Measurements from ENCODE around the gene LIF. TPM values are rescaled to one million over a fixed set of nuclear protein-coding genes. Genes with fewer than 3 reads are reported as not detected.
A peak's percentile ranks its signal among the peaks of the same experiment; 100 is the strongest.

The LIF gene
- 1.5 TPM for polyA plus RNA-seq (2013, experiment 1 of 2)
- 0.61 TPM for polyA plus RNA-seq (2013, experiment 2 of 2)

GRCh38 chr22:30245985-30246813 lies at the start of gene LIF:
Gene LIF, minus strand, starts transcription at chr22:30246759. Its CDS starts 64 bp downstream, at chr22:30246695.
- H3K4me3 ChIP-seq (ENCODE audit: extremely low read depth, insufficient read depth, low read length, poor library complexity, severe bottlenecking) = peak within 1 kb of the TSS; percentile 39
- no peaks in the 10 kb centered on the region for H3K9me3 ChIP-seq (ENCODE audit: control insufficient read depth, low read length)
- no peak within 1 kb of the TSS for H3K27ac ChIP-seq (ENCODE audit: low read depth, low read length, severe bottlenecking)
- H3K36me3 ChIP-seq (ENCODE audit: control insufficient read depth, insufficient read depth, low read length) = peaks cover 4% of the 10 kb centered on the region
- 1% methylated on average over 47 to 58 of the region's 64 CpGs for WGBS, 2 experiments (ENCODE audit: insufficient coverage in 2 of 2)
- H3K4me1 ChIP-seq (ENCODE audit: control insufficient read depth, insufficient read depth, low read length, poor library complexity, severe bottlenecking) = peaks cover 22% of the 10 kb centered on the region

DNA sequence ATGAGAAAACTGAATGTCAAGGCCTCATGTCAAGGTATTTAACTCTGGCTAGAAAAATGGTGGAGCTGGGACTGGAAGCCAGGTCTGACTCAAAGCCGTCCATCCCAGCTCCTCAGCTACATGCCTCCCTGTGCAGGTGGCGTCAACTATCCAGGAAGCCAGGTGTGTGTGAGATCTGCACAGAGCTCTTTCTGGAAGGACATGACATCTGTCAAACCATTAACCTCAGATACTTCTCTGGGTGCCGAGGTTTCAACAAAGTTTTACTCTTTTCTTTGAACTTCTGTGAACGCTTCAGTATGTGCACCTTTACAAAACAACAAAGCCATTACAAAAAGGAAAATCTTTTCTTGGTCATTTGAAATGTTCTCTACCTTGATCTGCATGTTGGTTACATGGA lies 49.8 kb upstream of the LIF start:
- H3K9me3 ChIP-seq (ENCODE audit: control insufficient read depth, low read length) = no peaks in the 10 kb centered on the region
- peaks cover 78% of the 10 kb centered on the region for H3K36me3 ChIP-seq (ENCODE audit: control insufficient read depth, insufficient read depth, low read length)
- 95 to 96% methylated on average over 4 of the region's 4 CpGs for WGBS, 2 experiments (ENCODE audit: insufficient coverage in 2 of 2)
- H3K4me3 ChIP-seq (ENCODE audit: extremely low read depth, insufficient read depth, low read length, poor library complexity, severe bottlenecking) = no peak overlapping the region
- no peak overlapping the region for H3K27ac ChIP-seq (ENCODE audit: low read depth, low read length, severe bottlenecking)
- peaks cover 3% of the 10 kb centered on the region for H3K4me1 ChIP-seq (ENCODE audit: control insufficient read depth, insufficient read depth, low read length, poor library complexity, severe bottlenecking)

- 89 to 97% methylated on average over 5 to 6 of the region's 7 CpGs for WGBS, 2 experiments (ENCODE audit: insufficient coverage in 2 of 2)
- Histone ChIP-seq H3K4me3 (ENCODE audit: extremely low read depth, insufficient read depth, low read length, poor library complexity, severe bottlenecking) (no peak overlapping the region), H3K27ac (ENCODE audit: low read depth, low read length, severe bottlenecking) (no peak overlapping the region), H3K4me1 (ENCODE audit: control insufficient read depth, insufficient read depth, low read length, poor library complexity, severe bottlenecking) (peaks cover 11% of the 10 kb centered on the region), H3K9me3 (ENCODE audit: control insufficient read depth, low read length) (no peaks in the 10 kb centered on the region), H3K36me3 (ENCODE audit: control insufficient read depth, insufficient read depth, low read length) (peaks cover 70% of the 10 kb centered on the region)
These were observed 49.0 kb upstream of the LIF start for GRCh38 chr22:30295576-30295975.

GRCh38 chr22:30294830-30295229 lies 48.3 kb upstream of the LIF start:
- H3K4me3 ChIP-seq (ENCODE audit: extremely low read depth, insufficient read depth, low read length, poor library complexity, severe bottlenecking) = no peak overlapping the region
- 94 to 96% methylated on average over 7 to 8 of the region's 11 CpGs for WGBS, 2 experiments (ENCODE audit: insufficient coverage in 2 of 2)
- H3K36me3 ChIP-seq (ENCODE audit: control insufficient read depth, insufficient read depth, low read length) = peaks cover 64% of the 10 kb centered on the region
- peaks cover 18% of the 10 kb centered on the region for H3K4me1 ChIP-seq (ENCODE audit: control insufficient read depth, insufficient read depth, low read length, poor library complexity, severe bottlenecking)
- no peaks in the 10 kb centered on the region for H3K9me3 ChIP-seq (ENCODE audit: control insufficient read depth, low read length)
- no peak overlapping the region for H3K27ac ChIP-seq (ENCODE audit: low read depth, low read length, severe bottlenecking)

DNA sequence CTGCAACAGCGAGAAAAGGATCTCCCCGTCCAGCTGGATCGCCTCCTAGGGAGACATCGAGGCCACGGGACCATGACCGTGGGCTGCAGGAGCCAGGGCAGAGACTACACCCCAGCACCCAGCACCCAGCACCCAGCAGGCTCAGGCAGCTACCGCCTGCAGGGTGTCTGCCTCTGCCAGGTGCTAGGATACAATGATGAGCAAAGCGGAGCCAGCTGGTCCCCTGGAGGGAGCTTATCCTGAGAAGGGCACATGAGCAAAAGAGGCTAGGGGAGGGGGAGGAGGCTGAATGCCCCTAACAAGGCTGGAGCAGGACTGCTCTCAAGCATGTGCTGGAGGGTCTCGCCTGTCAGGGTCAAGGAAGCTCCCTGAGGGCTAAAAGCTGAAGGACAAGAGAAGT lies 47.5 kb upstream of the LIF start:
- 89 to 90% methylated on average over 9 of the region's 9 CpGs for WGBS, 2 experiments (ENCODE audit: insufficient coverage in 2 of 2)
- Histone ChIP-seq H3K4me1 (ENCODE audit: control insufficient read depth, insufficient read depth, low read length, poor library complexity, severe bottlenecking) (peaks cover 19% of the 10 kb centered on the region), H3K4me3 (ENCODE audit: extremely low read depth, insufficient read depth, low read length, poor library complexity, severe bottlenecking) (no peak overlapping the region)

GRCh38 chr22:30293026-30293425 lies 46.5 kb upstream of the LIF start:
- no peak overlapping the region for H3K4me3 ChIP-seq (ENCODE audit: extremely low read depth, insufficient read depth, low read length, poor library complexity, severe bottlenecking)
- WGBS, 2 experiments (ENCODE audit: insufficient coverage in 2 of 2) = 94 to 96% methylated on average over 5 to 6 of the region's 7 CpGs
- peaks cover 51% of the 10 kb centered on the region for H3K36me3 ChIP-seq (ENCODE audit: control insufficient read depth, insufficient read depth, low read length)
- peaks cover 25% of the 10 kb centered on the region for H3K4me1 ChIP-seq (ENCODE audit: control insufficient read depth, insufficient read depth, low read length, poor library complexity, severe bottlenecking)
- H3K27ac ChIP-seq (ENCODE audit: low read depth, low read length, severe bottlenecking) = no peak overlapping the region
- no peaks in the 10 kb centered on the region for H3K9me3 ChIP-seq (ENCODE audit: control insufficient read depth, low read length)

More for the DNA sequence above, 47.5 kb upstream of the LIF start:
- Histone ChIP-seq H3K27ac (ENCODE audit: low read depth, low read length, severe bottlenecking) (no peak overlapping the region), H3K36me3 (ENCODE audit: control insufficient read depth, insufficient read depth, low read length) (peaks cover 56% of the 10 kb centered on the region), H3K9me3 (ENCODE audit: control insufficient read depth, low read length) (no peaks in the 10 kb centered on the region)

DNA sequence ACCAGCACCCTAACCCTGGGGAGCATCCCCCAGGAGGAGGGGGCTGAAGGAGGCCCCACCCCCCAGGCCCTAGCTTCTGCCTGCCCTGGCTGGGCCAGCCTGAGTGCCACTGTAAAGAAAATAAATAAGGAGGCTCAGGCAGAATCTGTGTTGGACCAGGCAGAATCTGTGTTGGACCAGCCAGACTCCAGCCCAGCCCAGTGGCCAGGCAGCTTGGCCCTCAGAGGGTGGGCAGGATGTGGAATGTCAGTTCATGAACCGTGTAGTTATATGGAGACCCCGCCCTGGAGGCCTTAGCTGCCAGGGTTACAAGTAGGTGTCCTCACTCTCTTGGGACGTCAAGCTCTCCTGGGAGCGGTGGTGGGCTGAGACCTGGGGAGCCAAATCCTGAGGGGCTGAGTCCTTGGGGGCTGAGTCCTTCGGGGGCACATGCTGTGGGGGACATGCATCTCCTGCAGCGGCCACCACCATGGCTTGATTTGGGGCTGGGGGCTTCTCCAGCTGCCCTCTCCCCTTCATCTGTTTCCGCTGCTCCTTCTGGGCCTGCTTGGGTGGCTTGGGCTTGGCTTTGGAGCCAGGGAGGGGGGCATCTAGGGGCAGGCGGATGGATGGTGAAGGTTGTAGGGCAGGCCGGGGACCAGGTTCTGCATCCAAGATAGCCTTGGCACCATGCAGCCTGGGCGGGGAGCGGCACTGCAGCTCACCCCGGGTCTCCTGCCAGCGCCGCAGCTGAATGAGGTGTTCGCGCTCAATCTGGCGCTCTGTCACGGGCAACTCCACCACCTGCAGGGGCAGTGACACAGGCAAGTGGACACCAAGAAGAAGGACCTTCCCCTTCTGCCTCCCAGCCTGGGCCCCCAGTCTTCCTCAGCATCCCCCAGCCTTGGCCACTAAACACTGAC lies 45.8 kb upstream of the LIF start:
- Histone ChIP-seq H3K4me3 (ENCODE audit: extremely low read depth, insufficient read depth, low read length, poor library complexity, severe bottlenecking) (no peak overlapping the region), H3K36me3 (ENCODE audit: control insufficient read depth, insufficient read depth, low read length) (peaks cover 51% of the 10 kb centered on the region), H3K4me1 (ENCODE audit: control insufficient read depth, insufficient read depth, low read length, poor library complexity, severe bottlenecking) (peaks cover 25% of the 10 kb centered on the region), H3K27ac (ENCODE audit: low read depth, low read length, severe bottlenecking) (no peak overlapping the region), H3K9me3 (ENCODE audit: control insufficient read depth, low read length) (no peaks in the 10 kb centered on the region)
- 97 to 99% methylated on average over 15 to 16 of the region's 18 CpGs for WGBS, 2 experiments (ENCODE audit: insufficient coverage in 2 of 2)

GRCh38 chr22:30291058-30291892 lies 44.7 kb upstream of the LIF start:
- H3K27ac ChIP-seq (ENCODE audit: low read depth, low read length, severe bottlenecking) = peak overlapping the region; percentile 31
- H3K4me1 ChIP-seq (ENCODE audit: control insufficient read depth, insufficient read depth, low read length, poor library complexity, severe bottlenecking) = peaks cover 25% of the 10 kb centered on the region
- no peaks in the 10 kb centered on the region for H3K9me3 ChIP-seq (ENCODE audit: control insufficient read depth, low read length)
- H3K36me3 ChIP-seq (ENCODE audit: control insufficient read depth, insufficient read depth, low read length) = peaks cover 42% of the 10 kb centered on the region
- no peak overlapping the region for H3K4me3 ChIP-seq (ENCODE audit: extremely low read depth, insufficient read depth, low read length, poor library complexity, severe bottlenecking)
- 88 to 93% methylated on average over 7 to 9 of the region's 13 CpGs for WGBS, 2 experiments (ENCODE audit: insufficient coverage in 2 of 2)

GRCh38 chr22:30290342-30291057 lies 43.9 kb upstream of the LIF start:
- 57 to 75% methylated on average over 2 to 3 of the region's 3 CpGs for WGBS, 2 experiments (ENCODE audit: insufficient coverage in 2 of 2)
- Histone ChIP-seq H3K36me3 (ENCODE audit: control insufficient read depth, insufficient read depth, low read length) (peaks cover 39% of the 10 kb centered on the region), H3K4me3 (ENCODE audit: extremely low read depth, insufficient read depth, low read length, poor library complexity, severe bottlenecking) (no peak overlapping the region), H3K27ac (ENCODE audit: low read depth, low read length, severe bottlenecking) (peak overlapping the region; percentile 5), H3K4me1 (ENCODE audit: control insufficient read depth, insufficient read depth, low read length, poor library complexity, severe bottlenecking) (peaks cover 25% of the 10 kb centered on the region), H3K9me3 (ENCODE audit: control insufficient read depth, low read length) (no peaks in the 10 kb centered on the region)

- peaks cover 35% of the 10 kb centered on the region for H3K36me3 ChIP-seq (ENCODE audit: control insufficient read depth, insufficient read depth, low read length)
- H3K9me3 ChIP-seq (ENCODE audit: control insufficient read depth, low read length) = no peaks in the 10 kb centered on the region
- H3K4me1 ChIP-seq (ENCODE audit: control insufficient read depth, insufficient read depth, low read length, poor library complexity, severe bottlenecking) = peaks cover 25% of the 10 kb centered on the region
- 15% methylated on average over 12 of the region's 12 CpGs for WGBS, 2 experiments (ENCODE audit: insufficient coverage in 2 of 2)
- H3K27ac ChIP-seq (ENCODE audit: low read depth, low read length, severe bottlenecking) = peak overlapping the region; percentile 29
- H3K4me3 ChIP-seq (ENCODE audit: extremely low read depth, insufficient read depth, low read length, poor library complexity, severe bottlenecking) = peak overlapping the region; percentile 66
These were observed 43.4 kb upstream of the LIF start for GRCh38 chr22:30289980-30290313.
